ENCODE data around the gene MOB1B.

Gene MOB1B

DNA sequence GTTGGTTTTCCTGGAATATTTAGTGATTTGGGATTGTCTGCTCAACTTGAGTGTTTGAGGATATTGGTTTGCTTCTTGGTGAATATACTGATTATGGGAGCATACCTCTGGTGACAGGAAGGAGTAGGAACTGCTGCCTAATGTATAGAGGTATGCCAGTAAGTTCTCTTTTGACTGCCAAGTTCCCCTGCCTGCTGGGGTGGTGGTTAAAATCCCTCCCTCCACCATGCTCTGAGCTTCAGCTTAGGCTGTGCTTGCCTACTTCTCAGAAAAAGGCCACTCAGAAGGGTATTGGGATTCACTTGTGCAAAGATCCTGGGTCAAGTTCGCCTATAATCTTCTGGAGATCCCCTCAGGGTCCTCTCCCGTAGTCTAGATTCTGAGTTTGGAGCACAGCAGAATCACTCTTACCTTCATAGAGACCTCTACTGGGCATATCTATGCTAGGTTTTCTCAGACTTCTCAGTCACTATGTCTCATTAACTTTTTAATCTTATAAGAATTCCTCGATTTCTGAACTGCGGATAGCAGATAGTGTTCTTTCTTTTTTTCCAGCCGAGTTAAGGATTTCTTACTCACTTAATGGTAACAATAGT is 46.6 kb downstream of the MOB1B start:
- Histone ChIP-seq H3K9me3 (no peaks in the 10 kb centered on the region), H3K36me3 (no peaks in the 10 kb centered on the region), H3K27me3 (no peaks in the 10 kb centered on the region), H3K4me1 (no peaks in the 10 kb centered on the region), H3K4me3 (ENCODE audit: low read depth, low read length) (no peak overlapping the region)
- no peak for DNase-seq
- TF ChIP-seq, protein P1, sequence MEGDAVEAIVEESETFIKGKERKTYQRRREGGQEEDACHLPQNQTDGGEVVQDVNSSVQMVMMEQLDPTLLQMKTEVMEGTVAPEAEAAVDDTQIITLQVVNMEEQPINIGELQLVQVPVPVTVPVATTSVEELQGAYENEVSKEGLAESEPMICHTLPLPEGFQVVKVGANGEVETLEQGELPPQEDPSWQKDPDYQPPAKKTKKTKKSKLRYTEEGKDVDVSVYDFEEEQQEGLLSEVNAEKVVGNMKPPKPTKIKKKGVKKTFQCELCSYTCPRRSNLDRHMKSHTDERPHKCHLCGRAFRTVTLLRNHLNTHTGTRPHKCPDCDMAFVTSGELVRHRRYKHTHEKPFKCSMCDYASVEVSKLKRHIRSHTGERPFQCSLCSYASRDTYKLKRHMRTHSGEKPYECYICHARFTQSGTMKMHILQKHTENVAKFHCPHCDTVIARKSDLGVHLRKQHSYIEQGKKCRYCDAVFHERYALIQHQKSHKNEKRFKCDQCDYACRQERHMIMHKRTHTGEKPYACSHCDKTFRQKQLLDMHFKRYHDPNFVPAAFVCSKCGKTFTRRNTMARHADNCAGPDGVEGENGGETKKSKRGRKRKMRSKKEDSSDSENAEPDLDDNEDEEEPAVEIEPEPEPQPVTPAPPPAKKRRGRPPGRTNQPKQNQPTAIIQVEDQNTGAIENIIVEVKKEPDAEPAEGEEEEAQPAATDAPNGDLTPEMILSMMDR (IDR thresholded peaks at IDR 0.05; ENCODE audit: low read depth, low read length): no peak

DNA sequence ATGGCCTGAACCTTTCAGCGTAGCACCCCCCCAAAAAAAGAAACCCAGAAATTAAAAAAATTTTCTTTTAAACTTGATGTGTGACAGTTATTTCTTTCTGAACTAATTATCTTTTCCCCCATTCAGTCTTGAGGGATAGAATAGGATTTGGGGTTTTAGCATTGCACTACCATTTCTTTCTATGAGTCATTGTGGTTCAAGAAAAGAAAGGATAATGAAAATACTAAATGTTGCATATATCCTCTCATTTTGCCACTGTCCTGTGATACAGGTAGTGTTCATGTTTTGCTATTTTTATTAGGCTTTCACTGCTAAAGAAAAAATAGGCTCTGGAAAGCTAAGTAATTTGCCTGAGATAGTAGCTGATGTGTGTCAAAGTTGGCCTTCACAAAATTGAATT is 51.9 kb downstream of the MOB1B start:
- Histone ChIP-seq H3K9me3 (no peaks in the 10 kb centered on the region), H3K4me3 (ENCODE audit: low read depth, low read length) (no peak overlapping the region), H3K27me3 (no peaks in the 10 kb centered on the region), H3K4me1 (no peaks in the 10 kb centered on the region), H3K36me3 (peaks cover 1% of the 10 kb centered on the region)
- no peak for DNase-seq
- TF ChIP-seq, protein P1 (IDR thresholded peaks at IDR 0.05; ENCODE audit: low read depth, low read length): no peak

DNA sequence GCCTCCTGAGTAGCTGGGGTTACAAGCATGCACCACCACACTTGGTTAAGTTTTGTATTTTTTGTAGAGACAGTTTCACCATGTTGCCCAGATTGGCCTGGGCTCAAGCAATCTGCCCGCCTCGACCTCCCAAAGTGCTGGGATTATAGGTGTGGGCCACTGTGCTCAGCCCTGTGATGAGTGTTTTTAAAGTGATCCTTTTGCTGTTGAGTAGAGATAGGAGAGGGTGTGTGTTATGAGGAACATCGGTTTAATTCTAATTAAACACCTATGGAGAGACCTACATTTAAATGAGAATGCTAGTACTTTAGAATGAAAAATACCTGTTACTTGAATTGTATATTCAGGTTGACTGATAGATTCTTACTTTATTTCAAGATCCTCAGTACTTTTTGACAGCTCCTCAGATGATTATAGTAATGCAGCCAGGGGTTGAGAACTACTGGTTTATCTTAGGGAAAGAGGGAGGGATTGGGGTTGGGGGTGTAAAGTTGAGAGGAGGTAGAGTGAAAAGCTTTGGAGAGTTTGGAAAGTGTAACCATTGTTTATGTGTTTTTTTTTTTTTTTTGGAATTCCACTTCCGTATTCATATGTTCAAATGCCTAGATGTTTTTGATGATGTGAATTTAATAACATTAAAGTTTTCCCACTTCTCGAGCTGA is 54.5 kb downstream of the MOB1B start:
- Histone ChIP-seq H3K36me3 (peaks cover 11% of the 10 kb centered on the region), H3K4me1 (no peaks in the 10 kb centered on the region), H3K9me3 (no peaks in the 10 kb centered on the region), H3K4me3 (ENCODE audit: low read depth, low read length) (no peak overlapping the region), H3K27me3 (no peaks in the 10 kb centered on the region)
- TF ChIP-seq, protein P1 (IDR thresholded peaks at IDR 0.05; ENCODE audit: low read depth, low read length): no peak
- no peak for DNase-seq

DNA sequence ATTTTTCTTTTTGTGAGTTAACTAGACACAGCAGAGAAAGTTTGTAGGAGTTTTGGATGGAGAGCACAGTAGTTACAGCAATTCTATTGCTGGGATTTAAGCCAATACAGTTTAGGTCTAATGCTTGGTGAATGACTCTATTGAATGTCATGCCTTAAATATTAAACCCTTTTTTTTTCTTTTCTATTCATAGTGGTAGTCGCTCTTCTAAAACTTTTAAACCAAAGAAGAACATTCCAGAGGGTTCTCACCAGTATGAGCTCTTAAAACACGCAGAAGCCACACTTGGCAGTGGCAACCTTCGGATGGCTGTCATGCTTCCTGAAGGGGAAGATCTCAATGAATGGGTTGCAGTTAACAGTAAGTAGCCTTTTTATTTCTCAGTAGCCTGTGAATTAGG is 56.5 kb downstream of the MOB1B start:
- TF ChIP-seq, protein P1 (IDR thresholded peaks at IDR 0.05; ENCODE audit: low read depth, low read length): no peak
- Histone ChIP-seq H3K36me3 (peaks cover 11% of the 10 kb centered on the region), H3K27me3 (no peaks in the 10 kb centered on the region), H3K4me1 (no peaks in the 10 kb centered on the region), H3K4me3 (ENCODE audit: low read depth, low read length) (no peak overlapping the region), H3K9me3 (no peaks in the 10 kb centered on the region)
- DNase-seq: no peak

DNA sequence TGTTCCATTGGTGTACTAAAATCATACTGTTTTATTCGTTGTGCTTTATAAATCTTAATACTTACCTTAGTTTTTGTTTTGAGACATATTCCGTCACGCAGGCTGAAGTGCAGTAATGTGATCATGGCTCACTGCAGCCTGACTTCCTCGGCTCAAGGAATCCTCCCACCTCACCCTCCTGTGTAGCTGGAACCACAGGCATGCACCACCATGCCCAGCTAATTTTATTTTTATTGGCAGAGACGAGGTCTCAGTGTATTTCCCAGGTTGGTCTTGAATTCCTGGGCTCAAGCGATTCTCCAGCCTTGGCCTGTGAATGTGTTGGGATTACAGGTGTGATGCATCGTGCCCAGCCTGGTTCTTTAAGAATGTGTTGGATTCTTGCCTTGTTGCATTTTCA is 66.9 kb downstream of the MOB1B start:
- Histone ChIP-seq H3K27me3 (no peaks in the 10 kb centered on the region), H3K4me3 (ENCODE audit: low read depth, low read length) (no peak overlapping the region), H3K4me1 (no peaks in the 10 kb centered on the region), H3K36me3 (no peaks in the 10 kb centered on the region), H3K9me3 (no peaks in the 10 kb centered on the region)
- TF ChIP-seq, protein P1 (IDR thresholded peaks at IDR 0.05; ENCODE audit: low read depth, low read length): no peak
- DNase-seq: no peak

DNA sequence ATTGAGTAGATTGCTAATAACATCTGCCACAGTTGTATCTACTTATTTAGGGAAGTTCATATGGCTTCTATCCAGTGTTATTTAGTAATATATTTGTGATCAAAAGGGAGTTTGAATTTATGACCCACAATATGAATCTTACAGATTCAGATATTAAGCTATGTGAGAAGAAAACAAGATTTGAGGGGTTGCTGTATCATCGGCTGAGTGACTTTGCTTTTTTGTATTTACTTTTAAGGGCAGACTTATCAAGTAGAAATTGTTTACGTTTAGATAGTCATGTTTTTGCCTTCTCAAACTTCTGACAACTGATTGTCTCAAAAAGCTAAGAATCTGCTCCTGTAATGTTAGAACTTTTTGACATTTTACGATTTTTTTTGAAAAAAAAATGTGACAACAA is 74.1 kb downstream of the MOB1B start:
- no peak for DNase-seq
- Histone ChIP-seq H3K27me3 (no peaks in the 10 kb centered on the region), H3K36me3 (peaks cover 12% of the 10 kb centered on the region), H3K9me3 (no peaks in the 10 kb centered on the region), H3K4me3 (ENCODE audit: low read depth, low read length) (no peak overlapping the region), H3K4me1 (no peaks in the 10 kb centered on the region)
- TF ChIP-seq, protein P1 (IDR thresholded peaks at IDR 0.05; ENCODE audit: low read depth, low read length): no peak
